SU-DHL-6 (cell line): ENCODE measurements around the gene CRYGA.
"Not testable (repeated sequence)": the region's sequence is repeated elsewhere in the genome, so short reads cannot be mapped to it uniquely, and the experiment has no call there.

Experiments used
- H2AFZ ChIP-seq: fragments of 200-600 bp; sonication (generic); 2 replicates; pipeline ENCODE4 v1.6.1; 2014; ENCODE audit warnings: low read depth, mild to moderate bottlenecking, moderate library complexity, mixed read lengths, antibody characterized with exemption, low read length; ENCODE audit not compliant: severe bottlenecking
- H3F3A ChIP-seq: fragments of 200-600 bp; shearing (Covaris generic); 2 replicates; pipeline ENCODE4 v1.6.0; 2016; ENCODE audit warnings: antibody characterized with exemption, mild to moderate bottlenecking; ENCODE audit not compliant: insufficient read depth
- H3K27ac ChIP-seq: fragments of 200-600 bp; sonication (generic); 2 replicates; pipeline ENCODE4 v1.5.1; 2016; ENCODE audit warnings: low read depth, mild to moderate bottlenecking, low read length, moderate library complexity, mixed read lengths
- H3K27me3 ChIP-seq: fragments of 200-600 bp; sonication (generic), shearing (Covaris generic); 2 replicates; pipeline ENCODE4 v1.6.0; 2014; ENCODE audit warnings: mild to moderate bottlenecking, low read length
- H3K36me3 ChIP-seq: fragments of 200-600 bp; sonication (generic); 2 replicates; pipeline ENCODE4 v1.6.1; 2014; ENCODE audit warnings: mild to moderate bottlenecking, low read length, mixed read lengths
- H3K4me2 ChIP-seq: fragments of 300-600, 200-600 bp; shearing (Covaris generic), sonication (generic); 2 replicates; pipeline ENCODE4 v1.6.0; 2014; ENCODE audit warnings: low read length, low read depth, mild to moderate bottlenecking; ENCODE audit not compliant: poor library complexity, severe bottlenecking
- H3K4me3 ChIP-seq: fragments of 200-600 bp; sonication (generic); 2 replicates; pipeline ENCODE4 v1.5.1; 2014; ENCODE audit warnings: antibody characterized with exemption, low read length, mild to moderate bottlenecking, mixed read lengths; ENCODE audit not compliant: insufficient read depth, poor library complexity, severe bottlenecking
- H3K79me2 ChIP-seq: fragments of 200-600 bp; sonication (generic); 2 replicates; pipeline ENCODE4 v1.6.1; 2014; ENCODE audit warnings: mild to moderate bottlenecking, low read length, moderate library complexity; ENCODE audit not compliant: insufficient read depth
- H3K9ac ChIP-seq: fragments of 200-600 bp; sonication (generic); 2 replicates; pipeline ENCODE4 v1.7.0; 2014; ENCODE audit warnings: mild to moderate bottlenecking, low read length
- H3K9me2 ChIP-seq: fragments of 200-600 bp; sonication (generic); replicated peaks from 2 replicates; pipeline ENCODE4 v1.6.1; 2014; ENCODE audit warnings: low read length; ENCODE audit not compliant: insufficient read depth
- H3K9me3 ChIP-seq: fragments of 200-600 bp; sonication (generic); 2 replicates; pipeline ENCODE4 v1.6.1; 2014; ENCODE audit warnings: low read length, mixed read lengths; ENCODE audit not compliant: insufficient read depth
- H4K20me1 ChIP-seq: fragments of 200-600 bp; sonication (generic); 2 replicates; pipeline ENCODE4 v1.6.1; 2014; ENCODE audit warnings: low read depth, mild to moderate bottlenecking, antibody characterized with exemption, low read length, moderate library complexity, mixed read lengths
- EZH2phosphoT487 ChIP-seq: fragments of 200-600 bp; sonication (generic), shearing (Covaris generic); conservative IDR thresholded peaks from 2 replicates; pipeline ENCODE4 v1.6.1; 2018; ENCODE audit warnings: mild to moderate bottlenecking, antibody characterized with exemption, low read length, moderate library complexity, mixed read lengths
- TF ChIP-seq, protein P1 (sequence below): fragments of 200-600 bp; sonication (generic); IDR thresholded peaks from one replicate; pipeline ENCODE4 v1.5.1; 2017; ENCODE audit warnings: antibody characterized with exemption, mild to moderate bottlenecking, low read length, moderate library complexity; ENCODE audit not compliant: insufficient read depth, poor library complexity, severe bottlenecking

Gene CRYGA

DNA sequence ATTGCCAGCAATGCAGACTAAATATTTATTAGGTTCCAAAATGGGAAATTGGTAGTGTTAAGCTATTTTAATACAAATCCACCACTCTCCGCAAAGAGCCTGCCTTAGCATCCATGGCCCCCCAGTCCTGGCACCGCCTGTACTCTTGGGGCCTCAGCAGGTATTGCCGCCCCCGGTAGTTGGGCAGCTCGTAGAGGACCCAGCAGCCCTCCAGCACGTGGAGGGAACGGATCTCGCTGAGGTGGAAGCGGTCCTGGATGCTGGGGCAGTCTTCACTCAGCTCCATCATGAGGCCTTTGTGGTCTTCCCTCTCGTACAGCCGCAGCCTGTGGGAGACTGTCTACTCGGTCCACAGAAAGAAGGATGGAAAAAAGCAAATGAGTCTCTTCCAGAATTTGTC, 35.3 kb downstream of the CRYGA start:
- H3K9ac ChIP-seq, result no peak overlapping the region
- no peaks in the 10 kb centered on the region for H3K27me3 ChIP-seq
- H4K20me1 ChIP-seq, result no peaks in the 10 kb centered on the region
- no peaks in the 10 kb centered on the region for H3F3A ChIP-seq
- no peaks in the 10 kb centered on the region for H3K9me3 ChIP-seq
- no peaks in the 10 kb centered on the region for H3K79me2 ChIP-seq
- no peak overlapping the region for H3K4me3 ChIP-seq
- H2AFZ ChIP-seq, result no peak overlapping the region
- TF ChIP-seq, protein P1, sequence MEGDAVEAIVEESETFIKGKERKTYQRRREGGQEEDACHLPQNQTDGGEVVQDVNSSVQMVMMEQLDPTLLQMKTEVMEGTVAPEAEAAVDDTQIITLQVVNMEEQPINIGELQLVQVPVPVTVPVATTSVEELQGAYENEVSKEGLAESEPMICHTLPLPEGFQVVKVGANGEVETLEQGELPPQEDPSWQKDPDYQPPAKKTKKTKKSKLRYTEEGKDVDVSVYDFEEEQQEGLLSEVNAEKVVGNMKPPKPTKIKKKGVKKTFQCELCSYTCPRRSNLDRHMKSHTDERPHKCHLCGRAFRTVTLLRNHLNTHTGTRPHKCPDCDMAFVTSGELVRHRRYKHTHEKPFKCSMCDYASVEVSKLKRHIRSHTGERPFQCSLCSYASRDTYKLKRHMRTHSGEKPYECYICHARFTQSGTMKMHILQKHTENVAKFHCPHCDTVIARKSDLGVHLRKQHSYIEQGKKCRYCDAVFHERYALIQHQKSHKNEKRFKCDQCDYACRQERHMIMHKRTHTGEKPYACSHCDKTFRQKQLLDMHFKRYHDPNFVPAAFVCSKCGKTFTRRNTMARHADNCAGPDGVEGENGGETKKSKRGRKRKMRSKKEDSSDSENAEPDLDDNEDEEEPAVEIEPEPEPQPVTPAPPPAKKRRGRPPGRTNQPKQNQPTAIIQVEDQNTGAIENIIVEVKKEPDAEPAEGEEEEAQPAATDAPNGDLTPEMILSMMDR, result no peak
- no peaks in the 10 kb centered on the region for H3K9me2 ChIP-seq
- H3K36me3 ChIP-seq, result no peaks in the 10 kb centered on the region
- no peak overlapping the region for H3K4me2 ChIP-seq
- no peak overlapping the region for H3K27ac ChIP-seq

DNA sequence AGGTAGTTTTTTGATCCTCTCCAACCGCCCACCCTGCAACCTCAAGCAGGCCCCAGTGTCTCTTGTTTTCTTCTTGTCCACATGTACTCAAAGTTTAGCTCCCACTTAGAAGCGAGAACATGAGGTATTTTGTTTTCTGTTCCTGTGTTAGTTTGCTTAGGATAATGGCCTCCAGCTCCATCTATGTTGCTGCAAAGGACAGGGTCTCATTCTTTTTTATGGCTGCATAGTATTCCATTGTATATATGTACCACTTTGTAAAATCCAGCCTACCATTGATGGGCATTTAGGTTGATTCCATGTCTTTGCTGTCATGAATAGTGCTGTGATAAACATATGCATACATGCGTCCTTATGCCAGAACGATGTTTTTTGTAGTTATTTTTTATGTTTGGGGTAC, 36.3 kb downstream of the CRYGA start:
- Histone ChIP-seq H3K9me2 (no peaks in the 10 kb centered on the region), H4K20me1 (no peaks in the 10 kb centered on the region), H3K27me3 (no peaks in the 10 kb centered on the region), H3K79me2 (no peaks in the 10 kb centered on the region), H3K9me3 (no peaks in the 10 kb centered on the region), H3K4me2 (no peak overlapping the region), H2AFZ (no peak overlapping the region), H3K4me3 (no peak overlapping the region), H3K36me3 (no peaks in the 10 kb centered on the region), H3K9ac (no peak overlapping the region), H3K27ac (no peak overlapping the region), H3F3A (no peaks in the 10 kb centered on the region)
- TF ChIP-seq, protein P1, result no peak
- no peak for TF ChIP-seq EZH2phosphoT487

DNA sequence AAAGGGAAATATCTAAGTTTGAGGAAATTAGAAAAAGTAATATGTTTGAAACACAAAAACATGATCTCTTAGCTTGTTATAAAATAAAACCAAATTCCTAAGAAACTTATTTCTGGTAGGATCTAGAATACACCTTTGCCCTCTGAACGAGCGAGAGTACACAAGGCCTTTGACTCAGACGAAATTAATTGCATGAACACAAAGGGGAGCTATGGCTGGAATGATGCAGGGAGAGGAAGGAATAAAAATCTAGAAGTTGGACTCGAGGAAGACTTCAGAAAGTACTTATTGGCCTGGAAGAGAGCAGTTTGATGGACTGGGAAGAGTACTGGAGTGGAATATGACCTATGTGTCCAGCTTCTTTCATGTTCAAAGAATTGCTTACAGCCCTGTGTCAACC, 38.1 kb downstream of the CRYGA start:
- Histone ChIP-seq H3K9me3 (no peaks in the 10 kb centered on the region), H3K9ac (no peak overlapping the region), H3K27ac (no peak overlapping the region), H3K36me3 (no peaks in the 10 kb centered on the region), H3K27me3 (no peaks in the 10 kb centered on the region), H2AFZ (no peak overlapping the region), H3K79me2 (no peaks in the 10 kb centered on the region), H4K20me1 (no peaks in the 10 kb centered on the region), H3F3A (no peaks in the 10 kb centered on the region), H3K4me2 (no peak overlapping the region), H3K9me2 (no peaks in the 10 kb centered on the region), H3K4me3 (no peak overlapping the region)
- TF ChIP-seq, protein P1, result no peak
- no peak for TF ChIP-seq EZH2phosphoT487

DNA sequence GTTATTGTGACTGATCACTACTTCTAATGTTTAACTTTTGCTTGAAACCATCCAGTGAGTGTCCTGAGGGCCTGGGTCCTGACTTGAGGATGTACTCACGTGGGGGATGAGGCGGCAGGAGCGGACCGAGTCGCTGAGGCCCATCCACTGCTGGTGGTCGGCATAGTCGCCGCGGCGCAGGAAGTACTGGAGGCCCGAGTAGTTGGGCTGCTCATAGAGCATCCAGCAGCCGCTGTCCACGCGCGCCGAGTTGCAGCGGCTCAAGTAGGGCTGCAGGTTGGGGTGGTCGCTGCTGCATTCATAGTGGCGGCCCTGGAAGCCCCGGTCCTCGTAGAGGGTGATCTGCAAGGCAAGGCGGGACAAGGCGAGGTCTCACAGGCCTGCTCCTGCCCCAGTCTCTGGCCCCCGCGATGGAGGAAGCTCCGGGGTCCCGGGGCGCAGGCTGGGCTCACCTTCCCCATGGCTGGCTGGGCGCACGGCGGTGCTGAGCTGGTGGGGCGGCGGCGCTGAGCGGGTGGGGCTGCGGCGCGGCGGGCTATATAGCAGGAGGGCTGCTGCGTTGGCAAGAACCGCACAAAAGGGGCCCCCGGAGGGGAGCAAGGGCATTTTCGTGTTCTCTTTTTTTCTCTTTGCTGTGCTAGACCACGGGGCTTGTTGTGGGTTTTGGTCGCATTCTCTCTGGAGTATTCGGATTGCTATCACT, 39.2 kb downstream of the CRYGA start, which contains the start of gene CRYGD:
Gene CRYGD, minus strand, starts transcription at position 512 of the 703 bp plus-strand sequence. Its CDS starts 51 bp downstream, at position 461.
- H3K9me3 ChIP-seq, H3K27ac ChIP-seq, H3K9me2 ChIP-seq, H3K79me2 ChIP-seq, H3K4me3 ChIP-seq, H2AFZ ChIP-seq, H3K27me3 ChIP-seq, H3K9ac ChIP-seq, H3F3A ChIP-seq, H4K20me1 ChIP-seq, H3K36me3 ChIP-seq, H3K4me2 ChIP-seq: not testable (repeated sequence)
